ENCODE measurements around the gene NDUFB8.

GRCh38 chr10:100531761-100532160 lies 2.1 kb upstream of the NDUFB8 start:
- no peak for TF ChIP-seq ZNF274 (IDR thresholded peaks at IDR 0.05; ENCODE audit: low read depth, low read length)
- TF ChIP-seq YY1 (IDR thresholded peaks at IDR 0.05; ENCODE audit: insufficient read depth, insufficient read length), result no peak

All from NT2/D1 (cell line).